Thoracic aorta (tissue), 2 donors: ENCODE results near the gene CALY. TPM values are rescaled to one million over a fixed set of nuclear protein-coding genes. Genes with fewer than 3 reads are reported as not detected.

Experiments used
- ATAC-seq: fragments of 150-250 bp; one replicate; pipeline ENCODE4 v1.8.0; 2017; ENCODE audit warnings: low read depth; ENCODE audit not compliant: insufficient number of reproducible peaks, low FRiP score
- DNase-seq: peaks from one replicate; pipeline ENCODE4 v3.0.0-alpha.2; 2020; ENCODE audit warnings: low spot score
- H3K27ac ChIP-seq, 2 donors: fragments of 200-600 bp; sonication (generic); 1 replicate in 1 of 2; 2 replicates in 1 of 2; pipeline ENCODE4 v1.5.1; 2016; ENCODE audit warnings: mild to moderate bottlenecking in 2 of 2, moderate library complexity in 2 of 2
- H3K27me3 ChIP-seq: fragments of 200-600 bp; sonication (generic); replicated peaks from 2 replicates; pipeline ENCODE4 v1.6.0; 2016; ENCODE audit warnings: mild to moderate bottlenecking; ENCODE audit not compliant: insufficient read depth
- H3K36me3 ChIP-seq: fragments of 200-600 bp; sonication (generic); one replicate; pipeline ENCODE4 v1.5.1; 2016
- H3K4me1 ChIP-seq, 2 donors: fragments of 200-600 bp; sonication (generic); 1 replicate in 1 of 2; 2 replicates in 1 of 2; pipeline versions ENCODE4 v1.5.1 to v1.6.0; 2016; ENCODE audit warnings: low read depth in 2 of 2, mild to moderate bottlenecking in 1 of 2; ENCODE audit not compliant: control insufficient read depth in 1 of 2
- H3K4me3 ChIP-seq: fragments of 200-600 bp; sonication (generic); 2 replicates; pipeline ENCODE4 v1.5.1; 2016; ENCODE audit warnings: mild to moderate bottlenecking
- H3K9me3 ChIP-seq: fragments of 200-600 bp; sonication (generic); 2 replicates; pipeline ENCODE4 v1.5.1; 2016
- CTCF ChIP-seq: fragments of 200-600 bp; sonication (generic); IDR thresholded peaks from one replicate; pipeline ENCODE4 v1.5.1; 2019; ENCODE audit warnings: antibody characterized with exemption
- total RNA-seq, 2 donors: library from RNA; depleted of rRNA; stranded (reverse); fragments of >200 nt; gene quantifications; one replicate each; pipeline versions ENCODE4 v1.1.0 to v1.2.3, GENCODE V29; 2016

CALY gene
- total RNA-seq, 2 donors from 2014 or later = not detected

DNA sequence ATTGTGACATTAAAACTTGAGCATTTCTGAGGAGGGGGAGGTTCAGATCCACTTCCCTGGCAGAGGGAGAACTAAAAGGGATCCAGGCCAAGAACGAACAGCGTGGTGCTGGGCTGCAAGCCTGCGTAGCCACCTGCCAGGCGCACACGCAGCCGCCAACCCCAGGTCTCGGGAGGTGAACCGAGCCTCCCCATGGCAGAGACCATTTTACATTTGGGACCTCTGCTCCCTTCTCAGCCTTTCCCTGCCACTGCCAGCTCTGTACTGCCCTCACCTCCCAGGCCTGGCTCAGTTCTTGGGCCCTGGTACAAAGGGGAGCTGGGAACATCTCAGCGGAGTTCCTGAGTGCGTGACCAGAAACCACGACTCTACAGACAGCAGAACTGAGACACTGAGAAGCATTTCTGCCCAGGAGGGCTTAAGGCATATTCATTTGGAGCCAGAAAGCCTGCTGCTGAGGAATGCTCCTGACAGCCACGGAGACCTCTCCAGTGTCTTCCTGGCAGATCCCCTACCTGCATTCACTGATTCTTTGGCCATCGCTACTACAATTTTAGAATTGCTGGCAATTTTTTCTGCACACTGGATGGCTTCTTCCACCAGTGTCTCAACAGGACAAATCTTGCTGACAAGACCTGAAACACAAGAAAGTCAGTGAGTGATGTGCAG is 28.9 kb upstream of the CALY start:
- peaks cover 52% of the 10 kb centered on the region for H3K36me3 ChIP-seq
- H3K4me3 ChIP-seq = no peak overlapping the region
- H3K4me1 ChIP-seq = no peaks in the 10 kb centered on the region
- TF ChIP-seq CTCF = no peak
- no peak for ATAC-seq
- H3K9me3 ChIP-seq = no peaks in the 10 kb centered on the region
- H3K27ac ChIP-seq = no peak overlapping the region
- DNase-seq = no peak
- H3K27me3 ChIP-seq = no peaks in the 10 kb centered on the region

DNA sequence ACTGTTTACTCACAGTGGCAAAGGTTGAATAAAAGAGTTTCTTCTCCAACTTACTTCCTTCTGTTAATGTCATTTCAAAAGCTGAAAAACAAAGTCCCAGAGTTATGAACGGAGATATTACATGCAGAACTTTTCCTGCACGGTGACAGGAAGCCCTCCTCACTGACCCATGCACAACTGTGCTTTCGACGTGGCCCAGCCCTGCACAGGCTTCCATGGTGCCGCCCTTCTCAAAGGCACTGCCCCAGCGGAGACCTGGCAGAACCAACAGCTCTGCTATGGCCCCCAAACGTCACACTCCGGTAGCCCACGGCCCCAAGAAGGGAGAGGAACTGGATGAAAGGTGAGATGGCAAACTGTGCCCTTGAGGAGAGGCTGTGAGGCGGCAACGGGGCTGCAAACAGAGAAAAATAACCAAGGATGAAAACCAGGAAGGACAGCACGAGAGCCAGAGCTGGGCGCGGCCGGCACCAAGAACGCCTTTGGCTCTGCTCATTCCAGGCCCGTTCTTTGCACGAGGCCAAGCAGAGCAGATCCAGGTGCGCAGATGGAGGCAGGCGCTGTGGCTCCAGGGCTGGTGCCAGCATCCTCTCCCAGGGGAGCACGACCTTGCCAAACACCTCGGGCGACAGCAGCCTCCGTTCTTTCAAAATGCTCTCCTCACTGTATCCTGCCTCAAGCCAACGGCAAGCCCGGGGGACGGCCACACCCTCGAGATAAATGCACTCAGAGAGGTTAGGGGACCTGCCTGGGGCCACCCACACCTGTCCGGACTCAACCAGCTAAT is 28.1 kb upstream of the CALY start:
- no peak for ATAC-seq
- TF ChIP-seq CTCF = no peak
- Histone ChIP-seq H3K36me3 (peaks cover 44% of the 10 kb centered on the region), H3K9me3 (no peaks in the 10 kb centered on the region), H3K27me3 (no peaks in the 10 kb centered on the region), H3K4me1 (no peaks in the 10 kb centered on the region), H3K27ac (no peak overlapping the region), H3K4me3 (no peak overlapping the region)
- no peak for DNase-seq

GRCh38 chr10:133362846-133363245 is 26.1 kb upstream of the CALY start:
- Histone ChIP-seq H3K4me1 (no peaks in the 10 kb centered on the region), H3K27me3 (no peaks in the 10 kb centered on the region), H3K9me3 (no peaks in the 10 kb centered on the region), H3K27ac (no peak overlapping the region), H3K36me3 (peaks cover 28% of the 10 kb centered on the region), H3K4me3 (no peak overlapping the region)
- TF ChIP-seq CTCF = no peak
- ATAC-seq (no peak), DNase-seq (no peak)

GRCh38 chr10:133361773-133362441 is 25.2 kb upstream of the CALY start:
- peaks cover 0 to 8% of the 10 kb centered on the region in 2 donors for H3K4me1 ChIP-seq
- no peak for DNase-seq
- peaks cover 27% of the 10 kb centered on the region for H3K36me3 ChIP-seq
- no peak overlapping the region for H3K27ac ChIP-seq
- no peaks in the 10 kb centered on the region for H3K9me3 ChIP-seq
- no peak for ATAC-seq
- no peaks in the 10 kb centered on the region for H3K27me3 ChIP-seq
- TF ChIP-seq CTCF = no peak
- H3K4me3 ChIP-seq = no peak overlapping the region

DNA sequence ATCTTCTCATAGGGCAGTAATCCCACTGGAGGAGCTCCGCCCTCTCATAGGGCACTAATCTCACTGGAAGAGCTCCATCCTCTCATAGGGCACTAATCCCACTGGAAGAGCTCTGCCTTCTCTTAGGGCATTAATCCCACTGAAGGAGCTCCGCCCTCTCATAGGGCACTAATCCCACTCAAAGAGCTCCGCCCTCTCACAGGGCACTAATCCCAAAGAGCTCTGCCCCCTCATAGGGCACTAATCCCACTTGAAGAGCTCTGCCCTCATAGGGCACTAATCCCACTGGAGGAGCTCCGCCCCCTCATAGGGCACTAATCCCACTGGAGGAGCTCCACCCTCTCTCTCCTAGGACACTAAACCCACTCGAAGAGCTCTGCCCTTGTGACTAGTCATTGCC is 24.5 kb upstream of the CALY start:
- no peak for DNase-seq
- no peak for TF ChIP-seq CTCF
- peaks cover 3 to 14% of the 10 kb centered on the region in 2 donors for H3K4me1 ChIP-seq
- H3K27ac ChIP-seq = no peak overlapping the region
- H3K36me3 ChIP-seq = peaks cover 20% of the 10 kb centered on the region
- ATAC-seq = no peak
- no peaks in the 10 kb centered on the region for H3K9me3 ChIP-seq
- no peak overlapping the region for H3K4me3 ChIP-seq
- no peaks in the 10 kb centered on the region for H3K27me3 ChIP-seq
